Fibroblast of mammary gland (primary cell): ENCODE data around the gene PDE6H.

Source experiments
- DNase-seq: peaks from one replicate; pipeline ENCODE4 v3.0.0-alpha.2; 2010; ENCODE audit warnings: low read depth
- H3K4me3 ChIP-seq: 2 replicates; pipeline ENCODE4 v1.5.1; 2011; ENCODE audit warnings: low read depth, mild to moderate bottlenecking, low read length, moderate library complexity; ENCODE audit not compliant: control insufficient read depth
- TF ChIP-seq, protein P1 (sequence below): conservative IDR thresholded peaks from 2 replicates; pipeline ENCODE4 v1.5.1; 2011; ENCODE audit warnings: low read depth, low read length, inconsistent platforms; ENCODE audit not compliant: control insufficient read depth, insufficient read depth

PDE6H gene

GRCh38 chr12:14949631-14950030 is 23.2 kb upstream of the PDE6H start:
- TF ChIP-seq, protein P1, sequence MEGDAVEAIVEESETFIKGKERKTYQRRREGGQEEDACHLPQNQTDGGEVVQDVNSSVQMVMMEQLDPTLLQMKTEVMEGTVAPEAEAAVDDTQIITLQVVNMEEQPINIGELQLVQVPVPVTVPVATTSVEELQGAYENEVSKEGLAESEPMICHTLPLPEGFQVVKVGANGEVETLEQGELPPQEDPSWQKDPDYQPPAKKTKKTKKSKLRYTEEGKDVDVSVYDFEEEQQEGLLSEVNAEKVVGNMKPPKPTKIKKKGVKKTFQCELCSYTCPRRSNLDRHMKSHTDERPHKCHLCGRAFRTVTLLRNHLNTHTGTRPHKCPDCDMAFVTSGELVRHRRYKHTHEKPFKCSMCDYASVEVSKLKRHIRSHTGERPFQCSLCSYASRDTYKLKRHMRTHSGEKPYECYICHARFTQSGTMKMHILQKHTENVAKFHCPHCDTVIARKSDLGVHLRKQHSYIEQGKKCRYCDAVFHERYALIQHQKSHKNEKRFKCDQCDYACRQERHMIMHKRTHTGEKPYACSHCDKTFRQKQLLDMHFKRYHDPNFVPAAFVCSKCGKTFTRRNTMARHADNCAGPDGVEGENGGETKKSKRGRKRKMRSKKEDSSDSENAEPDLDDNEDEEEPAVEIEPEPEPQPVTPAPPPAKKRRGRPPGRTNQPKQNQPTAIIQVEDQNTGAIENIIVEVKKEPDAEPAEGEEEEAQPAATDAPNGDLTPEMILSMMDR, result no peak

GRCh38 chr12:14950421-14950820 is 22.4 kb upstream of the PDE6H start:
- TF ChIP-seq, protein P1, result no peak
- DNase-seq, result no peak
- no peak overlapping the region for H3K4me3 ChIP-seq

More at GRCh38 chr12:14949631-14950030, 23.2 kb upstream of the PDE6H start:
- no peak overlapping the region for H3K4me3 ChIP-seq
- no peak for DNase-seq

DNA sequence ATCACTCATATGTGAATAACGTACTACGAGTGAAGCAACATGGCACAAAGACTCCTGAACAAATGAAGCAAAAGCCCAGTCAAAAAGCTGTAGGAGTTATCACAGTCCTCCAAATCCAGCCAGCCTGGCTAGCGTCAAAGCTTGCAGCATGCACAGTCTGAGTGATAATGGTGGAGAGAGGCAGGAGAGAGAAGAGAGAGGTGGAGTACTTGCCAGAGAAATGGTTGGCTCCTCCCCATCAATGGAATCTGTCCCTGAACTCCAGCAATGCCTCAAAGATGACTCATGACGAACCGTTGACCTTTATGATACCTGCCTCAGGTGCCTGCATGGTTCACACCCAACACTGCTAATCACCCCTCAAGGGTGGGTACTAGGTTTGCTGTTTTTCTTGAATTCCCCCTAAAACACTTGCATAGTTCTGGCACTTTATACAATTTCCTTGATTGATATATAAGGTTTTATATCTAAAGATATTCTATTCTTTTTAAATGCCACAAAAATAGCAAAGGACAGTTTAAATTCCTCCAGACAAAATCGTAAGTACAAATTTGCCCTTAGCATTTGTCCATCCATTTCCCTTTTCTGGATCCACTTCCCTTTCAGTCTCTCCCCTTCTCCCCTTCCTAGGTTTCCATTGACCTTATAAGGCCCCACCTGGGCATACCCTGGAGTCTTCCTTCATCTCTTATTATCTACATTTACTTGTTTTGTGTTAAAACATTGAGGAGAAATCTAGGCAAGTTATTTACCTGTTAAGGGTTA is 21.7 kb upstream of the PDE6H start:
- TF ChIP-seq, protein P1, result no peak
- H3K4me3 ChIP-seq, result no peak overlapping the region
- no peak for DNase-seq

GRCh38 chr12:14951851-14952250 is 21.0 kb upstream of the PDE6H start:
- no peak overlapping the region for H3K4me3 ChIP-seq
- DNase-seq, result no peak

DNA sequence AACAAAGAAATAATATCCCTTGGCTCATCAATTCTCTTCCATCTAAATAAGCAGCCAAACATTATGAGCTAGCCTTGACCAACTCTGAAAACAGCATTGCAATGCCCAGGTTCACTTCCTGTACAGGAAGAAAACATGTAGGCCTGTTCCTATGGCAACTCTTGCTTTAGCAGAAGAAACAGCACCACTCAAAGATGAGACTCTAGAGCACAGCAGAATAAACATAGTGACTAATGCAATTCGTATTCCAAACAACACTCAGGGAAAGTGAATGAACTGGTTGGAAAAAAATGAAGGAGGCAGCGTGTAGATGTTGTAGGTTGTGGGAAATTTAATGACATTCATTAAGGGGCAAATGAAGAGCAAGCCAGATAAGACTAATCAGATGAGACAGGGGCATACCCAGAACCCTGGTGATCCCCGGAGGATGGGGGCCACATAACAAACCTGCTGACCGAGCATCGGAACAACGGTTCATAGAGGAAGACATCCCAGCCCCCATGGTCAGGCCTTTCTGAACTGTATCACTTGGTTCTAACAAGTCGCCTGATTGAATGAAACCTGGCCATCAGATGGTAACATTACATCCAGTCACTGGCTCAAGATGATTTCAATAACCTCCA is 20.4 kb upstream of the PDE6H start:
- DNase-seq, result peak; percentile 90
- H3K4me3 ChIP-seq, result no peak overlapping the region
- TF ChIP-seq, protein P1, result no peak

More at GRCh38 chr12:14951851-14952250, 21.0 kb upstream of the PDE6H start:
- TF ChIP-seq, protein P1, result no peak

GRCh38 chr12:14953752-14954151 is 19.1 kb upstream of the PDE6H start:
- TF ChIP-seq, protein P1, result no peak
- no peak for DNase-seq
- H3K4me3 ChIP-seq, result no peak overlapping the region

- TF ChIP-seq, protein P1, result no peak
- no peak for DNase-seq
- no peak overlapping the region for H3K4me3 ChIP-seq
These were observed 18.6 kb upstream of the PDE6H start for GRCh38 chr12:14954269-14954668.
